K562 (cell line): Measurements from ENCODE around the gene NSG2. TPM values are rescaled to one million over a fixed set of nuclear protein-coding genes. Genes with fewer than 3 reads are reported as not detected.
"Not testable (repeated sequence)": the region's sequence is repeated elsewhere in the genome, so short reads cannot be mapped to it uniquely, and the experiment has no call there.

ENCODE experiments used
- ATAC-seq: fragments of 200-7000 bp; cut with Tn5 transposase; 3 replicates; pipeline ENCODE4 v1.9.1; 2020; ENCODE audit warnings: moderate library complexity
- BruUV-seq: library from RNA; stranded (reverse); fragments of 400-500 nt; replicated peaks from 2 replicates; lab custom pipeline; 2021; lab: Mats Ljungman, UMichigan
- CTCF ChIA-PET: fragments of 300-600 bp; formaldehyde crosslinking; extraction: SDS; loops from one replicate; lab custom pipeline; 2021; ENCODE audit warnings: low intra/inter-chr PET ratio; lab: Yijun Ruan, JAX
- POLR2A ChIA-PET: fragments of 300-600, 350-650 bp; sonication (Branson Sonifier 250); formaldehyde crosslinking; extraction: SDS; loops from one replicate; lab custom pipeline; 2021; ENCODE audit warnings: antibody characterized with exemption, inconsistent platforms; lab: Yijun Ruan, JAX
- DNase-seq, 4 experiments: peaks; one replicate each; pipeline versions ENCODE4 v3.0.0 to v3.0.0-alpha.2; 2011 to 2018; ENCODE audit warnings: low spot score in 3 of 4, mixed read lengths in 3 of 4; ENCODE audit errors: extremely low read depth in 1 of 4
- FAIRE-seq: peaks from 2 replicates; lab custom pipeline; 2011; peaks lifted over from hg19 to GRCh38; lab: Jason Lieb, UNC
- H2AFZ ChIP-seq: 2 replicates; pipeline ENCODE4 v1.6.0; 2011; ENCODE audit warnings: low read depth, low read length, control low read depth, inconsistent platforms
- H3K27ac ChIP-seq: fragments of 200-600 bp; 3 replicates; pipeline ENCODE4 v1.8.0; 2011; ENCODE audit warnings: low read depth, mild to moderate bottlenecking, control low read depth, inconsistent platforms, low read length, moderate library complexity, mixed read lengths; ENCODE audit errors: extremely low read depth
- H3K27me3 ChIP-seq, 2 experiments: fragments of 300-600 bp in 1 of 2; 2 replicates in 1 of 2; 3 replicates in 1 of 2; pipeline versions ENCODE4 v1.6.0 to v1.8.0; 2011; ENCODE audit warnings: inconsistent platforms in 2 of 2, low read length in 2 of 2, mild to moderate bottlenecking in 1 of 2, mixed read lengths in 1 of 2, moderate library complexity in 1 of 2; ENCODE audit not compliant: control insufficient read depth in 2 of 2, insufficient read depth in 2 of 2
- H3K36me3 ChIP-seq: fragments of 300-600 bp; 3 replicates; pipeline ENCODE4 v1.8.0; 2011; ENCODE audit warnings: mild to moderate bottlenecking, low read length, inconsistent platforms; ENCODE audit not compliant: control insufficient read depth, insufficient read depth
- H3K4me1 ChIP-seq, 2 experiments: fragments of 200-600 bp in 1 of 2; replicated peaks in 1 of 2; 2 replicates in 1 of 2; 3 replicates in 1 of 2; pipeline versions ENCODE4 v1.5.1 to v1.8.0; 2011; ENCODE audit warnings: inconsistent platforms in 2 of 2, low read length in 2 of 2, mild to moderate bottlenecking in 1 of 2, mixed read lengths in 1 of 2, moderate library complexity in 1 of 2; ENCODE audit not compliant: control insufficient read depth in 2 of 2, insufficient read depth in 2 of 2
- H3K4me2 ChIP-seq: 2 replicates; pipeline ENCODE4 v1.6.1; 2011; ENCODE audit warnings: low read length, control low read depth, inconsistent platforms, mixed read lengths; ENCODE audit not compliant: insufficient read depth
- H3K4me3 ChIP-seq: fragments of 200-600 bp; sonication (generic), shearing (Covaris generic); 2 replicates; pipeline ENCODE4 v1.5.1; 2016; ENCODE audit warnings: control low read depth, inconsistent platforms
- H3K79me2 ChIP-seq: fragments of 200-600 bp; 3 replicates; pipeline ENCODE4 v1.8.0; 2011; ENCODE audit warnings: low read length, inconsistent platforms; ENCODE audit not compliant: control insufficient read depth, insufficient read depth
- H3K9ac ChIP-seq, 2 experiments: 2 replicates each; pipeline versions ENCODE4 v1.6.0 to v1.6.1; 2011; ENCODE audit warnings: low read depth in 2 of 2, low read length in 2 of 2, control low read depth in 1 of 2, inconsistent platforms in 1 of 2, mild to moderate bottlenecking in 1 of 2, mixed read lengths in 1 of 2; ENCODE audit not compliant: insufficient read depth in 1 of 2
- H3K9me1 ChIP-seq: one replicate; pipeline ENCODE4 v1.6.0; 2011; ENCODE audit warnings: inconsistent platforms, mild to moderate bottlenecking, low read length, moderate library complexity; ENCODE audit not compliant: control insufficient read depth, insufficient read depth
- H3K9me3 ChIP-seq: replicated peaks from 2 replicates; pipeline ENCODE4 v1.5.1; 2011; ENCODE audit warnings: low read depth, low read length, inconsistent platforms; ENCODE audit not compliant: control insufficient read depth, insufficient read depth
- H4K20me1 ChIP-seq: replicated peaks from 2 replicates; pipeline ENCODE4 v1.6.1; 2011; ENCODE audit warnings: low read length, inconsistent platforms, mixed read lengths; ENCODE audit not compliant: control insufficient read depth, insufficient read depth
- BRF1 ChIP-seq: IDR thresholded peaks from 3 replicates; pipeline ENCODE4 v1.6.1; 2011; ENCODE audit warnings: borderline replicate concordance, mild to moderate bottlenecking; ENCODE audit not compliant: insufficient read length; ENCODE audit errors: extremely low read depth
- CHD4 ChIP-seq: fragments of 200-600 bp; sonication (generic); IDR thresholded peaks from 3 replicates; pipeline ENCODE4 v1.6.1; 2012; ENCODE audit warnings: low read depth, mild to moderate bottlenecking, mixed read lengths, low read length, inconsistent platforms; ENCODE audit not compliant: insufficient read depth, insufficient replicate concordance, poor library complexity, severe bottlenecking
- GTF2E2 ChIP-seq: fragments of 200-800 bp; sonication (Bioruptor generic); IDR thresholded peaks from 2 replicates; pipeline ENCODE4 v1.6.1; 2016; ENCODE audit warnings: missing genetic modification characterization, missing compliant biosample characterization
- MCM7 ChIP-seq, 2 experiments: fragments of 450-650 bp; IDR thresholded peaks; 2 replicates each; pipeline ENCODE4 v1.6.1; 2016 to 2018
- PCBP1 ChIP-seq: fragments of 200-400 bp; formaldehyde crosslinking; IDR thresholded peaks from 2 replicates; pipeline ENCODE4 v1.6.1; 2018; ENCODE audit warnings: mild to moderate bottlenecking, low read depth, low read length; ENCODE audit not compliant: poor library complexity, severe bottlenecking
- POLR2H ChIP-seq: IDR thresholded peaks from 2 replicates; pipeline ENCODE4 v1.6.1; 2016; ENCODE audit warnings: missing genetic modification characterization, low read depth, mild to moderate bottlenecking, control low read depth, missing compliant biosample characterization, moderate library complexity
- ZNF224 ChIP-seq: sonication (generic); formaldehyde crosslinking; IDR thresholded peaks from 2 replicates; pipeline ENCODE4 v1.8.0; 2022; ENCODE audit warnings: mild to moderate bottlenecking, missing genetic modification reagents
- WGBS: fragments of 100-300 bp; shearing (Covaris generic); methylation state at CpG from one replicate; pipeline ENCODE4 v1.1.6; 2016; ENCODE audit warnings: low coverage, mixed read lengths; ENCODE audit not compliant: insufficient coverage; ENCODE audit errors: missing lambda C conversion rate; 5-methylcytosine and 5-hydroxymethylcytosine counted together
- in situ Hi-C: fragments of 300-500 bp; cut with MboI; formaldehyde crosslinking; loops from 4 replicates; pipeline ENCODE4 v1.15.0; 2018; ENCODE audit warnings: inconsistent platforms, mixed read lengths
- intact Hi-C: fragments of 100-400 bp; cut with micrococcal nuclease; formaldehyde crosslinking; loops from 2 replicates; pipeline ENCODE4 v1.14.2; 2022
- polyA plus RNA-seq, 8 experiments: library from polyadenylated mRNA; depleted of rRNA in 4 of 8; stranded (reverse) in 5 of 8; unstranded in 3 of 8; fragments of >200 nt; fragmentation: Nextera tagmentation in 2 of 8; fragmentation: Illumina TruSeq in 1 of 8; extraction: Ambion mirVana in 2 of 8; extraction: Trizol in 1 of 8; gene quantifications; 2 replicates each; pipeline versions ENCODE4 v1.2.1 to v1.2.3, GENCODE V29; 2011 to 2014; ENCODE audit warnings: inconsistent platforms in 1 of 8, missing spikeins in 1 of 8
- total RNA-seq, 7 experiments: library from RNA; depleted of rRNA in 6 of 7; stranded (reverse); fragments of >200 nt in 6 of 7; fragmentation: Illumina TruSeq in 2 of 7; extraction: Trizol in 2 of 7; gene quantifications; 2 replicates each; pipeline versions ENCODE4 v1.2.1 to v1.2.3, GENCODE V29; 2011 to 2021; ENCODE audit warnings: low replicate concordance in 1 of 7
- TF ChIP-seq, protein P1 (sequence below): sonication (generic); formaldehyde crosslinking; IDR thresholded peaks from 2 replicates; pipeline ENCODE4 v1.8.0; 2022; ENCODE audit warnings: mild to moderate bottlenecking, missing genetic modification reagents, borderline replicate concordance

Gene NSG2
- total and polyA plus RNA-seq, 9 of the 15 experiments (the other 6 are each of a cell fraction or from before 2014, with no cell fraction given): not detected

DNA sequence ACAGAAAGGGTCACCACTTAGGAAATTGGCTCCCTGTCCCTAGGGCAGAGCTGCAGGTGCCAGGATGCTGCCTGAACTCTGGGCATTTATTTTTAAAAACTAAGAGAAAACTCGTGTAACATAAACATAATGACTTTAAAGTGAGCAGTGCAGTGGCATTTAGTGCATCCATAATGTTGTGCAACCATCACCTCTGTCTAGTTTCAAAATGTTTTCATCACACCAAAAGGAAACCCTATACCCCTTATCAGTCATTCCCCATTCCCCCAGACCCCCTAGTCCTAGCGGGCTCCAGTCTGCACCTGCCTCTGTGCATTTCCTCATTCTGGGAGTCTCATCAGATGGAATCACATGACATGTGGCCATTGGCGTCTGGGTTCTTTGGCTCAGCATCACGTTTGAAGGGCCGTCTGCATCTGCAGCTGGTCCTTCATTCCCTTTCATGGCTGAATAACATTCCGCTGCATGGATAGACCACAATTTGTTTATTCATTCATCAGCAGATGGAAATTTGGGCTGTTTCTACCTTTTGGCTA, 55.8 kb downstream of the NSG2 start (continued):
- TF ChIP-seq, protein P1, sequence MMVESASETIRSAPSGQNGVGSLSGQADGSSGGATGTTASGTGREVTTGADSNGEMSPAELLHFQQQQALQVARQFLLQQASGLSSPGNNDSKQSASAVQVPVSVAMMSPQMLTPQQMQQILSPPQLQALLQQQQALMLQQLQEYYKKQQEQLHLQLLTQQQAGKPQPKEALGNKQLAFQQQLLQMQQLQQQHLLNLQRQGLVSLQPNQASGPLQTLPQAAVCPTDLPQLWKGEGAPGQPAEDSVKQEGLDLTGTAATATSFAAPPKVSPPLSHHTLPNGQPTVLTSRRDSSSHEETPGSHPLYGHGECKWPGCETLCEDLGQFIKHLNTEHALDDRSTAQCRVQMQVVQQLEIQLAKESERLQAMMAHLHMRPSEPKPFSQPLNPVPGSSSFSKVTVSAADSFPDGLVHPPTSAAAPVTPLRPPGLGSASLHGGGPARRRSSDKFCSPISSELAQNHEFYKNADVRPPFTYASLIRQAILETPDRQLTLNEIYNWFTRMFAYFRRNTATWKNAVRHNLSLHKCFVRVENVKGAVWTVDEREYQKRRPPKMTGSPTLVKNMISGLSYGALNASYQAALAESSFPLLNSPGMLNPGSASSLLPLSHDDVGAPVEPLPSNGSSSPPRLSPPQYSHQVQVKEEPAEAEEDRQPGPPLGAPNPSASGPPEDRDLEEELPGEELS: no peak
- TF ChIP-seq PCBP1: no peak
- no peak for TF ChIP-seq MCM7 (IDR thresholded peaks at IDR 0.05)
- no peak for TF ChIP-seq ZNF224 (CRISPR knock-in tag)
- TF ChIP-seq BRF1: no peak
- no peak for TF ChIP-seq CHD4
- no peak for TF ChIP-seq GTF2E2 (tag)
- TF ChIP-seq POLR2H: no peak

DNA sequence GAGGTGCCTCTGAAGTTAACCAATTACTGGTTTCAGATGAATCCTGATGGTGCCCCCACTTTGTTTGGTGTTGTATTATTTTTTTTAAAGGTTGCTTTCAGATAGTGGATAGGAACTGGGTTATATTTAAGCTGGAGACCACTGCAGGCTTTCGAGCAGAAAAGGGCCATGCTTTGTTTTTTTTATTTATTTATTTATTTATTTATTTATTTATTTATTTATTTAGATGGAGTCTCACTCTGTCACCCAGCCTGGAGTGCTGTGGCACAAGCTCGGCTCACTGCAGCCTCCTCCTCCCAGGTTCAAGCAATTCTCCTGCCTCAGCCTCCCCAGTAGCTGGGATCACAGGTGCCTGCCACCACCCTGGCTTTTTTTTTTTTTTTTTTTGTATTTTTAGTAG, 57.1 kb downstream of the NSG2 start:
- CTCF ChIA-PET, H2AFZ ChIP-seq, BruUV-seq, H3K4me2 ChIP-seq, H3K36me3 ChIP-seq, H3K4me1 ChIP-seq, H3K9me3 ChIP-seq, DNase-seq, intact Hi-C loops, H3K79me2 ChIP-seq, H4K20me1 ChIP-seq, H3K27ac ChIP-seq, H3K4me3 ChIP-seq, in situ Hi-C loops, ATAC-seq, H3K9ac ChIP-seq, FAIRE-seq, H3K9me1 ChIP-seq, POLR2A ChIA-PET: not testable (repeated sequence)
- 8% methylated on average over 2 of the region's 2 CpGs for WGBS
- peaks cover 6 to 48% of the 10 kb centered on the region in 2 experiments; a peak in 3 of 5 replicates for H3K27me3 ChIP-seq
